HEK293T (cell line): ENCODE results near the gene CLEC3B.

Source experiments
- ELF4 ChIP-seq: fragments of 450-650 bp; IDR thresholded peaks from 2 replicates; pipeline ENCODE4 v1.6.1; 2017; ENCODE audit warnings: antibody characterized with exemption
- ZNF384 ChIP-seq: fragments of 450-650 bp; IDR thresholded peaks from 2 replicates; pipeline ENCODE4 v1.6.1; 2016

- no peak for TF ChIP-seq ZNF384
- TF ChIP-seq ELF4, result no peak
Observed at GRCh38 chr3:45067941-45068340, 41.8 kb downstream of the CLEC3B start.
